ENCODE measurements around the gene REX1BD. TPM values are rescaled to one million over a fixed set of nuclear protein-coding genes. Genes with fewer than 3 reads are reported as not detected.

REX1BD gene
- total and polyA plus RNA-seq, 2 donors (not counting 3 experiments of a cell fraction or from before 2014, with no cell fraction given): 64.4 to 90.9 TPM

DNA sequence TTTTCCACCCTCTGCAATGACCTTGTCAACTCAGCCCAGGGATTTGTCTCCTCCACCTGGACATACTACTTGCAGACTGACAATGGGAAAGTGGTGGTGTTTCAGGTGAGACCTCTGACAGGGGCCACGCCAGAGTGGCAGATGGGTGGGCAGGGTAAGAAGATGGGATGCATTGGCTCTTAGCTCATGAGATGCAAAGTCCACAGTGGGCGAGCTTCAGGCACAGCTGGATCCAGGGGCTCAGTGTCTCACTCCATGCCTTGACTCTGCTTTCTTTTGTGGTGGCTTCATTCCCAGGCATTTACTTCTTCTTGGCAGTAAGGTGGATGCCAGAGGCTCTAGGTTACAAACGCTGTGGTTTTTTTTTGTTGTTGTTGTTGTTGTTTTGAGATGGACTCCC lies 27.4 kb downstream of the REX1BD start:
- ChIA-PET POLR2A (interaction anchor here (0.6 kb wide), 1 partner anchor 1235 kb away, joined by 7 read pairs; no protein-coding TSS in a partner anchor), CTCF (no interaction called here)
- no peak for FAIRE-seq
- H3K9ac ChIP-seq (replicated peaks; ENCODE audit: extremely low read depth, insufficient read depth, low read length): no peak overlapping the region
- no peaks in the 10 kb centered on the region for H3K9me1 ChIP-seq (replicated peaks; ENCODE audit: control insufficient read depth, extremely low read depth, insufficient read depth, low read length)
- no peaks in the 10 kb centered on the region for H3K9me3 ChIP-seq (replicated peaks; ENCODE audit: control insufficient read depth, insufficient read depth, low read length)
- H3K4me2 ChIP-seq (ENCODE audit: insufficient read depth, low read length): no peak overlapping the region
- dilution Hi-C loops (cut with MboI; ENCODE audit: extremely low pct_ligation_motif_present, low sequenced_read_pairs): no loop called here
- H2AFZ ChIP-seq (ENCODE audit: low read depth, low read length): no peak overlapping the region
- TF ChIP-seq GATA2 (IDR thresholded peaks at IDR 0.05; ENCODE audit: insufficient read depth, insufficient read length, low read depth, low read length) (no peak), JUN (IDR thresholded peaks at IDR 0.05; ENCODE audit: borderline replicate concordance, insufficient read depth, insufficient read length, low read depth) (no peak)
- TF ChIP-seq, protein P1, sequence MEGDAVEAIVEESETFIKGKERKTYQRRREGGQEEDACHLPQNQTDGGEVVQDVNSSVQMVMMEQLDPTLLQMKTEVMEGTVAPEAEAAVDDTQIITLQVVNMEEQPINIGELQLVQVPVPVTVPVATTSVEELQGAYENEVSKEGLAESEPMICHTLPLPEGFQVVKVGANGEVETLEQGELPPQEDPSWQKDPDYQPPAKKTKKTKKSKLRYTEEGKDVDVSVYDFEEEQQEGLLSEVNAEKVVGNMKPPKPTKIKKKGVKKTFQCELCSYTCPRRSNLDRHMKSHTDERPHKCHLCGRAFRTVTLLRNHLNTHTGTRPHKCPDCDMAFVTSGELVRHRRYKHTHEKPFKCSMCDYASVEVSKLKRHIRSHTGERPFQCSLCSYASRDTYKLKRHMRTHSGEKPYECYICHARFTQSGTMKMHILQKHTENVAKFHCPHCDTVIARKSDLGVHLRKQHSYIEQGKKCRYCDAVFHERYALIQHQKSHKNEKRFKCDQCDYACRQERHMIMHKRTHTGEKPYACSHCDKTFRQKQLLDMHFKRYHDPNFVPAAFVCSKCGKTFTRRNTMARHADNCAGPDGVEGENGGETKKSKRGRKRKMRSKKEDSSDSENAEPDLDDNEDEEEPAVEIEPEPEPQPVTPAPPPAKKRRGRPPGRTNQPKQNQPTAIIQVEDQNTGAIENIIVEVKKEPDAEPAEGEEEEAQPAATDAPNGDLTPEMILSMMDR (IDR thresholded peaks at IDR 0.05; ENCODE audit: extremely low read depth in 1 of 2, insufficient read depth in 1 of 2, low read depth in 1 of 2, low read length in 2 of 2): no peak
- no peak overlapping the region for H3K27ac ChIP-seq (ENCODE audit: insufficient read depth, low read depth, low read length)
- no peaks in the 10 kb centered on the region for H3K36me3 ChIP-seq (ENCODE audit: control insufficient read depth in 2 of 2, extremely low read depth in 1 of 2, insufficient read depth in 2 of 2, low read length in 2 of 2)
- H3K27me3 ChIP-seq (ENCODE audit: control insufficient read depth in 2 of 2, insufficient read depth in 2 of 2, low read length in 2 of 2): peaks cover 30 to 35% of the 10 kb centered on the region in 2 experiments
- H3K4me1 ChIP-seq (ENCODE audit: control insufficient read depth, extremely low read depth, insufficient read depth, low read length): peaks cover 11% of the 10 kb centered on the region
- H3K4me3 ChIP-seq (replicated peaks in 1 of 3; ENCODE audit: insufficient read depth in 1 of 3, low read depth in 1 of 3, low read length in 3 of 3): no peak overlapping the region
- no peak for DNase-seq (ENCODE audit: low read depth, low spot score)
- H4K20me1 ChIP-seq (replicated peaks; ENCODE audit: control insufficient read depth, extremely low read depth, insufficient read depth, low read length): no peaks in the 10 kb centered on the region
- BruUV-seq (replicated peaks): no TSS peak
- intact Hi-C loops (cut with micrococcal nuclease): no loop called here
- no peaks in the 10 kb centered on the region for H3K79me2 ChIP-seq (ENCODE audit: control insufficient read depth, insufficient read depth, low read length)

DNA sequence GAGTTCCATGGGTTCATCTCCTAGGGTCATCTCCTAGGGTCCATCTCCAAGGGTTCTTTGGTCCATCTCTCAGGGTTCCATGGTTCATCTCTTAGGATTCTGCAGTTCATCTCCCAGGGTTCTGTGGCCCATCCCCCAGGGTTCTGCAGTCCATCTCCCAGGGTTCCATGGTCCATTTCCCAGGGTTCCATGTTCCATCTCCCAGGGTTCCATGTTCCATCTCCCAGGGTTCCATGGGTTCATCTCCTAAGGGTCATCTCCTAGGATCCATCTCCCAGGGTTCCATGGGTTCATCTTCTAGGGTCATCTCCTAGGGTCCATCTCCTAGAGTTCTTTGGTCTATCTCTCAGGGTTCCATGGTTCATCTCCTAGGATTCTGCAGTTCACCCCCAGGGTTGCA lies 29.0 kb downstream of the REX1BD start:
- no peak overlapping the region for H3K9ac ChIP-seq (replicated peaks; ENCODE audit: extremely low read depth, insufficient read depth, low read length)
- ChIA-PET POLR2A (no interaction called here), CTCF (no interaction called here)
- no TSS peak for BruUV-seq (replicated peaks)
- FAIRE-seq: no peak
- H2AFZ ChIP-seq (ENCODE audit: low read depth, low read length): no peak overlapping the region
- H3K79me2 ChIP-seq (ENCODE audit: control insufficient read depth, insufficient read depth, low read length): no peaks in the 10 kb centered on the region
- DNase-seq (ENCODE audit: low read depth, low spot score): no peak
- dilution Hi-C loops (cut with MboI; ENCODE audit: extremely low pct_ligation_motif_present, low sequenced_read_pairs): no loop called here
- intact Hi-C loops (cut with micrococcal nuclease): no loop called here
- peaks cover 18 to 21% of the 10 kb centered on the region in 2 experiments for H3K27me3 ChIP-seq (ENCODE audit: control insufficient read depth in 2 of 2, insufficient read depth in 2 of 2, low read length in 2 of 2)
- no peak overlapping the region for H3K4me2 ChIP-seq (ENCODE audit: insufficient read depth, low read length)
- no peak overlapping the region for H3K4me3 ChIP-seq (replicated peaks in 1 of 3; ENCODE audit: insufficient read depth in 1 of 3, low read depth in 1 of 3, low read length in 3 of 3)
- H4K20me1 ChIP-seq (replicated peaks; ENCODE audit: control insufficient read depth, extremely low read depth, insufficient read depth, low read length): no peaks in the 10 kb centered on the region
- H3K36me3 ChIP-seq (ENCODE audit: control insufficient read depth in 2 of 2, extremely low read depth in 1 of 2, insufficient read depth in 2 of 2, low read length in 2 of 2): no peaks in the 10 kb centered on the region
- no peaks in the 10 kb centered on the region for H3K9me3 ChIP-seq (replicated peaks; ENCODE audit: control insufficient read depth, insufficient read depth, low read length)
- no peaks in the 10 kb centered on the region for H3K9me1 ChIP-seq (replicated peaks; ENCODE audit: control insufficient read depth, extremely low read depth, insufficient read depth, low read length)
- TF ChIP-seq POLR2AphosphoS5 (IDR thresholded peaks at IDR 0.05; ENCODE audit: insufficient read depth, low read depth, low read length): no peak
- no peak for TF ChIP-seq POLR2A (IDR thresholded peaks at IDR 0.05; ENCODE audit: low read depth, low read length)
- TF ChIP-seq, protein P2, sequence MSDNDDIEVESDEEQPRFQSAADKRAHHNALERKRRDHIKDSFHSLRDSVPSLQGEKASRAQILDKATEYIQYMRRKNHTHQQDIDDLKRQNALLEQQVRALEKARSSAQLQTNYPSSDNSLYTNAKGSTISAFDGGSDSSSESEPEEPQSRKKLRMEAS (IDR thresholded peaks at IDR 0.05; ENCODE audit: insufficient read depth, insufficient read length): no peak
- no peak for TF ChIP-seq MYC (IDR thresholded peaks at IDR 0.05; ENCODE audit: low read depth, low read length)
- TF ChIP-seq EZH2 (IDR thresholded peaks at IDR 0.05; ENCODE audit: borderline replicate concordance, low read depth, low read length, severe bottlenecking): no peak
- TF ChIP-seq JUN (IDR thresholded peaks at IDR 0.05; ENCODE audit: borderline replicate concordance, insufficient read depth, insufficient read length, low read depth): no peak
- TF ChIP-seq, protein P1 (IDR thresholded peaks at IDR 0.05; ENCODE audit: extremely low read depth in 1 of 2, insufficient read depth in 1 of 2, low read depth in 1 of 2, low read length in 2 of 2): no peak
- TF ChIP-seq GATA2 (IDR thresholded peaks at IDR 0.05; ENCODE audit: insufficient read depth, insufficient read length, low read depth, low read length): no peak
- no peak for TF ChIP-seq FOS (IDR thresholded peaks at IDR 0.05; ENCODE audit: borderline replicate concordance, insufficient read depth, low read length)
- no peak overlapping the region for H3K27ac ChIP-seq (ENCODE audit: insufficient read depth, low read depth, low read length)
- H3K4me1 ChIP-seq (ENCODE audit: control insufficient read depth, extremely low read depth, insufficient read depth, low read length): peaks cover 3% of the 10 kb centered on the region
